Right forelimb (tissue), 1 donor: ENCODE data around the gene OR13F1.
"Not testable (repeated sequence)": the region's sequence is repeated elsewhere in the genome, so short reads cannot be mapped to it uniquely, and the experiment has no call there.

Experiments
- DNase-seq: peaks from one replicate; pipeline ENCODE4 v3.0.0-alpha.2; 2018

The OR13F1 gene

DNA sequence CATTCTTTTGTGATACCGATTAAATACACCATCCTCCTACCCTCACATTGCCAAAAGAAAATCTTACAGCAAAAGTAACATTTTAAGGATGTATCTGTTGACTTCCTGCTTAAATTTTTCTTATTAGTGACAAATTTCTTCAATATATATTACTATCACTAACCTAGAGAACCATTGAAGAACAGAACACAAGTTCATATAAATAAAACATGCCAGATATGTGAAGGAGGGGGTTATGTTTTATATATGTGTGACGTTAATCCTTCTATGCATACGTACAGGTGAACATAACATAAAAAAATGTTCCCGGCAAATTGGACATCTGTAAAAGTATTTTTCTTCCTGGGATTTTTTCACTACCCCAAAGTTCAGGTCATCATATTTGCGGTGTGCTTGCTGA lies at the start of gene OR13F1:
OR13F1 (plus strand) TSS at position 301 of the 400 bp plus-strand sequence; CDS start at position 301, 0 bp downstream.
- no peak for DNase-seq

GRCh38 chr9:104456831-104457230 lies 47.2 kb upstream of the OR13F1 start:
- DNase-seq, result no peak

GRCh38 chr9:104463864-104464263 lies 40.2 kb upstream of the OR13F1 start:
- DNase-seq, result no peak

GRCh38 chr9:104468261-104468660 lies 35.8 kb upstream of the OR13F1 start:
- no peak for DNase-seq

DNA sequence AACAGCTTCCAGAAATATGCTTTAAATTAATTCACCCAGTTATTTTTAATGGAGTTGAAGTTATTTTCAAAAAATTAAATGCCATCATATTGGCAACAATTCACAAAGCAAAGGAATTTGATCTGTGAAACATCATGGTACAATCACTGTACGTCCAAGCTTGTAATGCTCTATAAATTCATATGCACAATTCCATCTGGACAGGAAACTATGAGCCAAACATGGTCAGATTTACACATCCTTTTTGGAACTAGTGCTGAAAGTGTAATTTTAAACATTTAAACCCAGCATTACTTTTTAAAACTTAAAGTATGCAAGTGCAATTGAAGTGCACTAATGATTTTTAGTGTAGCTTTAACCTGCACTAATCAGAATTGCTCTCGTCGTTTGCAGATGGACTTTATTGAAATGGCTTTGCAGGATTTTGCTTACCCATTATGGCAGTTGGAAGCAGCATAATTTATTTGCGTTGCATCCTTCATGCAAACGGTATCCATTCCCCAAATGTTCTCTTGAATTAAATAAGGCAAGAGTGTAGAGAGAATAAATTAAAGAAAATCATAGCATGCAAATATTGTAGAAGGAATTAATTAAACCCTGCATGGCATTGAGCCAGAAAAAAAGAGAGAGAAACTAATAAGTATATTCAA lies 21.0 kb upstream of the OR13F1 start:
- no peak for DNase-seq

GRCh38 chr9:104485014-104485413 lies 19.0 kb upstream of the OR13F1 start:
- no peak for DNase-seq

- no peak for DNase-seq
These were observed 9.3 kb upstream of the OR13F1 start for GRCh38 chr9:104494808-104495207.

DNA sequence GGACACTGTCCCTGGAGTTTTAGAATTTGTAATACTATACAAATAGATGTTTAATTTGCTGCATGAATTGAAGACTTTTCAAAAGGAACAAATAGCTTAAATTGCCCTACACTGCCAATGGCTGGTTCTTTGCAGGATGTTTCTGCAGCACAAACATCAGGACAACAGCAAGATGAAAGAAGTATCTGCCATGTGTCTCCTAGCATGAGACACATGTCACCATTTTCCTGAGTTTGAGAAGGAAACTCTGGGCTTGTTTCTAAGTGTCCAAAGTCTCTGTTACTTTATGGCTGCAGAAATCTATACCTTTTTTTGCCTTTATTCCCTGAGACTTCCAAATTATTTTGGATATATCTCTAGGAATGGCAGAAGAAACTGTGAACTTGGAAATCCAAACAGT lies 623 bp upstream of the OR13F1 start:
- no peak for DNase-seq

GRCh38 chr9:104506565-104506964 lies 2.5 kb downstream of the OR13F1 start:
- DNase-seq, result no peak

GRCh38 chr9:104514901-104515300 lies 10.8 kb downstream of the OR13F1 start:
- DNase-seq, result no peak

DNA sequence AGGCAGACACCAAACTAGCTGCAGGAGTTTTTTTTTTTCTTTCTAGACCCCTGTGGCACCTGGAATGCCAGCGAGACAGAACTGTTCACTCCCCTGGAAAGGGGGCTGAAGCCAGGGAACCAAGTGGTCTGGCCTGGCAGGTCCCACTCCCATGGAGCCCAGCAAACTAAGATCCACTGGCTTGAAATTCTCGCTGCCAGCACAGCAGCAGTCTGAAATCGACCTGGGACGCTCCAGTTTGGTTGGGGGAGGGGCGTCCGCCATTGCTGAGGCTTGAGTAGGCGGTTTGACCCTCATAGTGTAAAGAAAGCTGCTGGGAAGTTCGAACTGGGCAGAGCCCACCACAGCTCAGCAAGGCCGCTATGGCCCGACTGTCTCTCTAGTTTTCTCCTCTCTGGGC lies 16.2 kb downstream of the OR13F1 start:
- DNase-seq, result not testable (repeated sequence)

GRCh38 chr9:104527109-104527508 lies 23.0 kb downstream of the OR13F1 start, which contains the start of gene OR13C4:
Gene OR13C4 (minus strand): TSS chr9:104527209. CDS start chr9:104527209, 0 bp downstream.
- DNase-seq, result no peak

DNA sequence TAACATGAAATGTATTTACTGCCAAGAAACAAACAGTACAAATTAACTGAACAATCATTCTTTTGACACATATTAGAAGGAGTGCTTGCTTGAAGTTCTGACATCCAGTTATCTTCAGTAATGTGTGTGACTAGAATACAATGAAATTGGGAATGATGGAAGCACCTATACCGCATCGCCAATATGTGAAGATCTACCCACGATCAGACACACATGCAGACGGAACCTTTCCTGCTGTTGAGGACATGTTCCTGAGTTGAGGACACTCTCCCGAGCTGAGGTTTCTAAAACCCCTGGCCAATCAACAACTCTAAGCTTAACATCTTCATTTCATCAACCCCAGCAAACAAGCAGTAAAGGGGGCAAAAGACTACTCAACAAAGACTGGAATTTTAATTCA lies 32.7 kb downstream of the OR13F1 start, which contains the start of gene OR13C3:
OR13C3 (minus strand) TSS at position 101 of the 400 bp plus-strand sequence. CDS start 133 bp downstream, outside the sequence.
- DNase-seq, result no peak

DNA sequence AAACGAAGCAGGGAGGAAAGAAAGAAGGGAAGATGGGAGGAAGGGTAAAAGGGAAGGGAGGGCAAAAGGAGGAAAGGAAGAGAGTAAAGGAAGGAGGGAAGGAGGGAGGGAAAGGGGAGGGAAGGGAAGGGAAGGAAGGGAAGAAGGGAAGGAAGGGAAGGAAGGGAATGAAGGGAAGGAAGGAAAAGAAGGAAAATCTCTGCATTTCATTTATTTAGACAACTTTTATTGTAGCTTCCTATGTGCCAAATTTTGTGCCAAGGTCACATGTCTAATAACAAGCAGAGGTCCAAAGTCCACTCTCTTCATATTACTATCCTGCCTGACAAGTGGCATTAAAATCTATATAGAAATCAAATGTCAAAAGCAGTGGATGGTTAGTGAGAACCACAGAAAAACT lies 35.2 kb downstream of the OR13F1 start:
- no peak for DNase-seq

- DNase-seq, result no peak
These were observed 40.6 kb downstream of the OR13F1 start for GRCh38 chr9:104544644-104545043.

GRCh38 chr9:104553261-104553660 lies 49.2 kb downstream of the OR13F1 start:
- no peak for DNase-seq
